Activated B cell treated with CpG ODN at 0.5 μM for 24 hours (primary cell): Measurements from ENCODE around the gene NALF2. TPM values are rescaled to one million over a fixed set of nuclear protein-coding genes. Genes with fewer than 3 reads are reported as not detected.

Source experiments
- ATAC-seq: fragments of 200-7000 bp; cut with Tn5 transposase; one replicate; pipeline ENCODE4 v1.10.0; 2021; ENCODE audit warnings: low read depth, mild to moderate bottlenecking, moderate library complexity
- CTCF ChIA-PET: fragments of 350-600 bp; sonication (Branson Sonifier 250); formaldehyde crosslinking; loops from one replicate; lab custom pipeline; 2021; ENCODE audit warnings: antibody characterized with exemption; lab: Charles Lee
- POLR2A ChIA-PET: fragments of 350-600 bp; sonication (Branson Sonifier 250); formaldehyde crosslinking; loops from one replicate; lab custom pipeline; 2021; ENCODE audit warnings: antibody characterized with exemption; lab: Charles Lee
- DNase-seq: peaks from one replicate; pipeline ENCODE4 v3.0.0; 2022
- H3K27ac Mint-ChIP-seq: one replicate; pipeline ENCODE4 v1.8.0; 2020; ENCODE audit warnings: mixed read lengths
- H3K27me3 Mint-ChIP-seq: one replicate; pipeline ENCODE4 v1.8.0; 2021; ENCODE audit warnings: mixed read lengths
- H3K36me3 Mint-ChIP-seq: one replicate; pipeline ENCODE4 v1.8.0; 2021; ENCODE audit warnings: low read depth, mixed read lengths
- H3K4me1 Mint-ChIP-seq: one replicate; pipeline ENCODE4 v1.8.0; 2021; ENCODE audit warnings: mixed read lengths
- H3K4me3 Mint-ChIP-seq: one replicate; pipeline ENCODE4 v1.8.0; 2020; ENCODE audit warnings: mild to moderate bottlenecking, mixed read lengths
- H3K9me3 Mint-ChIP-seq: one replicate; pipeline ENCODE4 v1.8.0; 2020; ENCODE audit warnings: mixed read lengths
- CTCF ChIP-seq: fragments of 200-600 bp; IDR thresholded peaks from one replicate; pipeline ENCODE4 v1.8.0; 2022; ENCODE audit warnings: antibody characterized with exemption, mild to moderate bottlenecking
- intact Hi-C: fragments of 100-400 bp; cut with micrococcal nuclease; formaldehyde crosslinking; loops from one replicate; pipeline ENCODE4 v1.15.1; 2024
- total RNA-seq: library from RNA; stranded (reverse); gene quantifications from 2 replicates; pipeline ENCODE4 v1.2.3, GENCODE V29; 2022

NALF2 gene
- total RNA-seq, 1 donor from 2014 or later: 0.04 TPM

- TF ChIP-seq CTCF: no peak
- Mint-ChIP-seq H3K27me3 (no peaks in the 10 kb centered on the region), H3K27ac (peak overlapping the region; percentile 10), H3K36me3 (no peaks in the 10 kb centered on the region), H3K9me3 (no peaks in the 10 kb centered on the region), H3K4me3 (peak overlapping the region; percentile 45), H3K4me1 (peaks cover 21% of the 10 kb centered on the region)
- ATAC-seq (peak; percentile 34), DNase-seq (no peak)
- intact Hi-C loops: loop anchor here (2.0 to 5.0 kb wide), 3 partner anchors 491 to 1123 kb away; no protein-coding TSS in a partner anchor
- ChIA-PET CTCF (interaction anchor here (2.9 kb wide), 1 partner anchor 558 kb away, joined by 10 read pairs; no protein-coding TSS in a partner anchor), POLR2A (no interaction called here)
These were observed 35.3 kb downstream of the NALF2 start for GRCh38 chrX:69539437-69539836.

- ChIA-PET POLR2A (no interaction called here), CTCF (no interaction called here)
- Mint-ChIP-seq H3K27me3 (no peaks in the 10 kb centered on the region), H3K4me3 (no peak overlapping the region), H3K27ac (no peak overlapping the region), H3K4me1 (peaks cover 21% of the 10 kb centered on the region), H3K9me3 (no peaks in the 10 kb centered on the region), H3K36me3 (no peaks in the 10 kb centered on the region)
- DNase-seq (no peak), ATAC-seq (no peak)
- intact Hi-C loops: no loop called here
- no peak for TF ChIP-seq CTCF
These were observed 37.8 kb downstream of the NALF2 start for GRCh38 chrX:69541956-69542355.

GRCh38 chrX:69543572-69543971 lies 39.4 kb downstream of the NALF2 start:
- ChIA-PET POLR2A (no interaction called here), CTCF (no interaction called here)
- Mint-ChIP-seq H3K4me3 (no peak overlapping the region), H3K27ac (no peak overlapping the region), H3K27me3 (no peaks in the 10 kb centered on the region), H3K9me3 (no peaks in the 10 kb centered on the region), H3K4me1 (peaks cover 17% of the 10 kb centered on the region), H3K36me3 (no peaks in the 10 kb centered on the region)
- DNase-seq: no peak
- no peak for TF ChIP-seq CTCF
- no peak for ATAC-seq
- intact Hi-C loops: no loop called here

GRCh38 chrX:69546417-69546816 lies 42.3 kb downstream of the NALF2 start:
- no peaks in the 10 kb centered on the region for H3K9me3 Mint-ChIP-seq
- H3K27me3 Mint-ChIP-seq: no peaks in the 10 kb centered on the region
- TF ChIP-seq CTCF: no peak
- H3K27ac Mint-ChIP-seq: no peak overlapping the region
- intact Hi-C loops: no loop called here
- no peak overlapping the region for H3K4me3 Mint-ChIP-seq
- ATAC-seq (no peak), DNase-seq (no peak)
- no peaks in the 10 kb centered on the region for H3K36me3 Mint-ChIP-seq
- POLR2A ChIA-PET: no interaction called here
- CTCF ChIA-PET: no interaction called here
- no peaks in the 10 kb centered on the region for H3K4me1 Mint-ChIP-seq

- intact Hi-C loops: no loop called here
- no peaks in the 10 kb centered on the region for H3K4me1 Mint-ChIP-seq
- no peak for TF ChIP-seq CTCF
These were observed 42.9 kb downstream of the NALF2 start for GRCh38 chrX:69546978-69547377.

More at GRCh38 chrX:69546978-69547377, 42.9 kb downstream of the NALF2 start:
- ATAC-seq (no peak), DNase-seq (no peak)
- Mint-ChIP-seq H3K4me3 (no peak overlapping the region), H3K36me3 (no peaks in the 10 kb centered on the region), H3K27ac (no peak overlapping the region), H3K9me3 (no peaks in the 10 kb centered on the region), H3K27me3 (no peaks in the 10 kb centered on the region)
- CTCF ChIA-PET: no interaction called here
- POLR2A ChIA-PET: no interaction called here
